ENCODE measurements around the gene SSC4D. TPM values are rescaled to one million over a fixed set of nuclear protein-coding genes. Genes with fewer than 3 reads are reported as not detected.

Gene SSC4D
- total and polyA plus RNA-seq, 10 donors, result 0.11 to 1.5 (median 0.66) TPM

GRCh38 chr7:76340617-76341131 is 68.8 kb downstream of the SSC4D start:
- Histone ChIP-seq H3K27me3 (replicated peaks in 1 of 7) (no peaks in the 10 kb centered on the region), H3K27ac (peak overlapping the region in 3 of 8 donors; percentile 36 to 50 (median 44)), H3K4me1 (peaks cover 12 to 90% (median 46%) of the 10 kb centered on the region in 6 donors), H3K36me3 (peaks cover 0 to 91% (median 23%) of the 10 kb centered on the region in 6 donors), H3K9me3 (no peaks in the 10 kb centered on the region), H3K4me3 (no peak overlapping the region)
- intact Hi-C loops (cut with DNase I; ENCODE audit: low total_unique reads), result no loop called here
- no peak for DNase-seq
- TF ChIP-seq CTCF (IDR thresholded peaks at IDR 0.05 in 8 of 11, conservative IDR thresholded peaks at IDR 0.05 in 3 of 11) (no peak), POLR2AphosphoS5 (IDR thresholded peaks at IDR 0.05) (peak in 1 of 3 donors; percentile 11)
- 61 to 92% (median 77%) methylated on average over 3 of the region's 3 CpGs for WGBS, 5 donors

Other genes with a start within 250 kb of the SSC4D start
- gene SRRM3, start 207.8 kb downstream of the SSC4D start, total RNA-seq, result 1 to 10 TPM in 2 of 7 donors, under 1 TPM in 4, not detected in 1; 0.23 to 1.2 (median 0.76) TPM
- 1 to 10 TPM in 1 of 3 donors, under 1 TPM in 2; 0.93 to 1.6 (median 0.96) TPM for gene SRRM3, start 207.8 kb downstream of the SSC4D start, polyA plus RNA-seq
- 100 to 1,000 TPM in 5 of 7 donors, 10 to 100 TPM in 2; 56.5 to 227 (median 131) TPM for gene HSPB1, start 107.0 kb downstream of the SSC4D start, total RNA-seq
- gene HSPB1, start 107.0 kb downstream of the SSC4D start, polyA plus RNA-seq, result 100 to 1,000 TPM in 2 of 3 donors, 10 to 100 TPM in 1; 70.1 to 216 (median 214) TPM
- 100 to 1,000 TPM in 1 of 7 donors, 10 to 100 TPM in 6; 60.6 to 108 (median 80.5) TPM for gene YWHAG, start 50.7 kb downstream of the SSC4D start, total RNA-seq
- 10 to 100 TPM; 19.7 to 35.6 (median 26.2) TPM for gene YWHAG, start 50.7 kb downstream of the SSC4D start, polyA plus RNA-seq
- 1 to 10 TPM; 1.3 to 7.5 (median 2.5) TPM for gene ZP3, start 15.3 kb upstream of the SSC4D start, total RNA-seq
- 1 to 10 TPM; 3.3 to 5.0 (median 4.3) TPM for gene ZP3, start 15.3 kb upstream of the SSC4D start, polyA plus RNA-seq
- gene DTX2, start 52.0 kb upstream of the SSC4D start, total RNA-seq, result 10 to 100 TPM; 38.6 to 60.6 (median 44.5) TPM
- 10 to 100 TPM; 17.9 to 50.9 (median 36.2) TPM for gene DTX2, start 52.0 kb upstream of the SSC4D start, polyA plus RNA-seq
- gene UPK3B, start 100.9 kb upstream of the SSC4D start, total RNA-seq, result 1 to 10 TPM; 1.9 to 4.4 (median 3.0) TPM
- gene UPK3B, start 100.9 kb upstream of the SSC4D start, polyA plus RNA-seq, result 1 to 10 TPM in 2 of 3 donors, under 1 TPM in 1; 0.21 to 1.9 (median 1.2) TPM
- under 1 TPM in 4 of 7 donors, not detected in 3; 0.64 to 0.82 (median 0.75) TPM for gene SPDYE16, start 133.6 kb upstream of the SSC4D start, total RNA-seq
- under 1 TPM in 2 of 3 donors, not detected in 1; 0.06 to 0.13 TPM for gene SPDYE16, start 133.6 kb upstream of the SSC4D start, polyA plus RNA-seq
- 10 to 100 TPM in 4 of 7 donors, 1 to 10 TPM in 3; 3.5 to 14.9 (median 10.1) TPM for gene POMZP3, start 217.6 kb upstream of the SSC4D start, total RNA-seq
- 10 to 100 TPM in 2 of 3 donors, 1 to 10 TPM in 1; 7.9 to 12.9 (median 11.4) TPM for gene POMZP3, start 217.6 kb upstream of the SSC4D start, polyA plus RNA-seq

Data from spleen (tissue), 11 donors.